Measurements from ENCODE around the gene SCAMP3. TPM values are rescaled to one million over a fixed set of nuclear protein-coding genes. Genes with fewer than 3 reads are reported as not detected.

Gene SCAMP3
- total and polyA plus RNA-seq, 2 experiments from 2014 or later, result 50.5 to 52.5 TPM

- peaks cover 6% of the 10 kb centered on the region; the same call in 1 of the 2 replicates for H3K27me3 ChIP-seq (ENCODE audit: insufficient read depth)
- H3K4me2 ChIP-seq, result peak overlapping the region; percentile 99
- ATAC-seq (peak; percentile 19), DNase-seq (ENCODE audit: low spot score) (peak; percentile 92)
- Mint-ChIP-seq H3K27ac (peak overlapping the region; percentile 30), H3K36me3 (ENCODE audit: low read depth) (peaks cover 29% of the 10 kb centered on the region), H3K4me3 (peak overlapping the region; percentile 62), H3K9me3 (no peaks in the 10 kb centered on the region; the same call in 1 of the 3 replicates), H3K4me1 (peaks cover 34% of the 10 kb centered on the region), H3K27me3 (ENCODE audit: insufficient read depth, low read depth, poor library complexity) (peaks cover 56% of the 10 kb centered on the region)
- H3K4me1 ChIP-seq (ENCODE audit: insufficient read depth), result peaks cover 21% of the 10 kb centered on the region
- H2AFZ ChIP-seq, result no peak overlapping the region
- peak overlapping the region; percentile 99 for H3K4me3 ChIP-seq
- TF ChIP-seq CTCF (conservative IDR thresholded peaks at IDR 0.05; ENCODE audit: low read depth in 2 of 2) (peak; percentile 87 to 91), EZH2 (IDR thresholded peaks at IDR 0.05; ENCODE audit: low read depth, unreplicated experiment) (no peak), EZH2phosphoT487 (IDR thresholded peaks at IDR 0.05; ENCODE audit: unreplicated experiment) (no peak), ZNF331 (CRISPR knock-in tag; IDR thresholded peaks at IDR 0.05; ENCODE audit: low read depth) (no peak), NANOG (IDR thresholded peaks at IDR 0.05; ENCODE audit: borderline replicate concordance) (no peak), STAT1 (IDR thresholded peaks at IDR 0.05; ENCODE audit: unreplicated experiment) (no peak), REST (IDR thresholded peaks at IDR 0.05; ENCODE audit: unreplicated experiment) (no peak), ETS1 (IDR thresholded peaks at IDR 0.05) (no peak), ZNF462 (CRISPR knock-in tag; IDR thresholded peaks at IDR 0.05) (no peak), POLR2AphosphoS5 (IDR thresholded peaks at IDR 0.05; ENCODE audit: low read depth) (peak; percentile 36; the same call in 1 of the 2 replicates), ZNF114 (CRISPR knock-in tag; IDR thresholded peaks at IDR 0.05) (no peak), JUNB (IDR thresholded peaks at IDR 0.05; ENCODE audit: unreplicated experiment) (no peak)
- H3K27ac ChIP-seq (ENCODE audit: low read depth), result no peak overlapping the region
- H3K9me2 ChIP-seq (ENCODE audit: insufficient read depth), result no peaks in the 10 kb centered on the region
- H3F3A ChIP-seq (replicated peaks; ENCODE audit: low read depth), result peaks cover 40% of the 10 kb centered on the region
- H4K20me1 ChIP-seq (replicated peaks; ENCODE audit: insufficient read depth), result no peaks in the 10 kb centered on the region; the same call in 1 of the 2 replicates
- 0 out of 2 replicates have a peak, but pooled peaks cover 7% of the 10 kb centered on the region for H3K79me2 ChIP-seq (replicated peaks; ENCODE audit: insufficient read depth)
- peaks cover under 1% of the 10 kb centered on the region; the same call in 1 of the 2 replicates for H3K36me3 ChIP-seq (ENCODE audit: insufficient read depth)
Observed at GRCh38 chr1:155206891-155207805, 55.0 kb downstream of the SCAMP3 start.
